ENCODE results near the gene PINLYP.
A peak's percentile ranks its signal among the peaks of the same experiment; 100 is the strongest.

DNA sequence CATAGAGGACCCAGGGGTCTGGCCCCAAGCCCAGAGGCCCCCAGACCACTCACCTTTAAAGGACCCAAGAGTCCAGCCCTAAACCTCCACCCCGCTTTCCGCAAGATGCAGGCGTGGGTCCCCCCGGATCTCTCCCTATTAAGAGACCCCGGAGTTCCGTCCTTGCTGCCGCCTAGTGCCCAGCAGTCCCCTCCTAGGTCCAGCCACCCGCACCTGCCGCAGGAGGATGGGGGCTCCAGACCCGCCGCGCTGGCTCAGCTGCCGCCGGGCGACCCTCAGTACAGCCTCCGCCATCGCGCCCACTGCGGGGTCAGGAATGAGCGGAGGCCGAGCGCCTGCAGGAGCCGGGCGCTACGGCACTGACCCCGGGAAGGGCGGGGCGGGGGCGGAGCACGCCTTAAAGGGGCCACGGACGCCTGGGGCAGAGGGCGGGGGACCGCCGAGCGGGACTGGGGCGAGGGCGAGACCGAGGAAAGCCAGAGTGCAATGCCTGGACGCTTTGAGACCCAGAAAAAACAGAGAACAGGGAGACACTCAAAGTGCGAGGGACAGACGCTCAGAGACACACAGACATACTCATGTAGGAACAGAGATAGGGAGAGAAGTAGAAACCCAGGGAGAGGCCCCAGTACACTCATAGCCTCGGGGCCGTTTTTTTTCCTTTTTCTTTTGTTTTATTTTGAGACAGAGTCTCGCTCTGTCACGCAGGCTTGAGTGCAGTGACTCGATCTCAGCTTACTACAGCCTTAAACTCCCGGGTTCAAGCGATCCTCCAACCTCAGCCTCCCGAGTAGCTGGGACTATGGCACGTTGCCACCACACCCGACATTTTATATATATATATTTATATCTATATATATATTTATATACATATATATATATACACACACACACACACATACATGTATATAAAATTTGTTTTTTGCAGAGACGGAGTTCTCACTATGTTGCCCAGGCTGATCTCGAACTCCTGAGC, 48.4 kb upstream of the PINLYP start, which contains the start of gene ETHE1:
- TF ChIP-seq, protein P1, sequence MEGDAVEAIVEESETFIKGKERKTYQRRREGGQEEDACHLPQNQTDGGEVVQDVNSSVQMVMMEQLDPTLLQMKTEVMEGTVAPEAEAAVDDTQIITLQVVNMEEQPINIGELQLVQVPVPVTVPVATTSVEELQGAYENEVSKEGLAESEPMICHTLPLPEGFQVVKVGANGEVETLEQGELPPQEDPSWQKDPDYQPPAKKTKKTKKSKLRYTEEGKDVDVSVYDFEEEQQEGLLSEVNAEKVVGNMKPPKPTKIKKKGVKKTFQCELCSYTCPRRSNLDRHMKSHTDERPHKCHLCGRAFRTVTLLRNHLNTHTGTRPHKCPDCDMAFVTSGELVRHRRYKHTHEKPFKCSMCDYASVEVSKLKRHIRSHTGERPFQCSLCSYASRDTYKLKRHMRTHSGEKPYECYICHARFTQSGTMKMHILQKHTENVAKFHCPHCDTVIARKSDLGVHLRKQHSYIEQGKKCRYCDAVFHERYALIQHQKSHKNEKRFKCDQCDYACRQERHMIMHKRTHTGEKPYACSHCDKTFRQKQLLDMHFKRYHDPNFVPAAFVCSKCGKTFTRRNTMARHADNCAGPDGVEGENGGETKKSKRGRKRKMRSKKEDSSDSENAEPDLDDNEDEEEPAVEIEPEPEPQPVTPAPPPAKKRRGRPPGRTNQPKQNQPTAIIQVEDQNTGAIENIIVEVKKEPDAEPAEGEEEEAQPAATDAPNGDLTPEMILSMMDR (IDR thresholded peaks at IDR 0.05) = no peak
- peak; percentile 93 for TF ChIP-seq POLR2A (IDR thresholded peaks at IDR 0.05)

Data from right lobe of liver (tissue), 4 donors.